HEK293 (cell line): ENCODE data around the gene NCOA3.

Experiments used
- CTCF ChIA-PET: fragments of 350-600 bp; formaldehyde crosslinking; extraction: SDS; loops from one replicate; lab custom pipeline; 2021; ENCODE audit warnings: antibody characterized with exemption; lab: Yijun Ruan, JAX
- POLR2A ChIA-PET: fragments of 300-600 bp; formaldehyde crosslinking; extraction: SDS; loops from one replicate; lab custom pipeline; 2020; ENCODE audit warnings: antibody characterized with exemption, inconsistent platforms; lab: Yijun Ruan, JAX
- H3K27ac ChIP-seq: fragments of 200-500 bp; sonication (Bioruptor generic); 2 replicates; pipeline ENCODE4 v1.5.1; 2014; ENCODE audit warnings: low read depth, low read length, control low read depth, inconsistent platforms; ENCODE audit errors: extremely low read depth
- H3K36me3 ChIP-seq, 2 experiments: fragments of 200-500 bp in 1 of 2; sonication (Bioruptor generic) in 1 of 2; 1 replicate in 1 of 2; 2 replicates in 1 of 2; pipeline ENCODE4 v1.5.1; 2014 to 2017; ENCODE audit warnings: inconsistent platforms in 2 of 2, low read length in 2 of 2; ENCODE audit not compliant: control insufficient read depth in 2 of 2, insufficient read depth in 1 of 2
- H3K4me1 ChIP-seq: fragments of 200-500 bp; sonication (Bioruptor generic); 2 replicates; pipeline ENCODE4 v1.5.1; 2014; ENCODE audit warnings: mild to moderate bottlenecking, low read length, inconsistent platforms; ENCODE audit not compliant: control insufficient read depth, insufficient read depth
- H3K4me3 ChIP-seq: 2 replicates; pipeline ENCODE4 v1.5.1; 2011; ENCODE audit warnings: low read depth, mild to moderate bottlenecking, control low read depth, low read length, moderate library complexity
- H3K9me3 ChIP-seq: fragments of 200-500 bp; sonication (Bioruptor generic); 2 replicates; pipeline ENCODE4 v1.5.1; 2014; ENCODE audit warnings: low read depth, low read length, inconsistent platforms; ENCODE audit not compliant: control insufficient read depth, insufficient read depth
- CTCF ChIP-seq: fragments of 450-650 bp; formaldehyde crosslinking; IDR thresholded peaks from 2 replicates; pipeline ENCODE4 v1.5.1; 2016; ENCODE audit warnings: missing biosample characterization, missing genetic modification characterization
- ELK4 ChIP-seq: IDR thresholded peaks from 2 replicates; pipeline ENCODE4 v1.6.1; 2011; ENCODE audit warnings: mild to moderate bottlenecking, low read depth, low read length, borderline replicate concordance
- GLIS2 ChIP-seq: fragments of 450-650 bp; formaldehyde crosslinking; IDR thresholded peaks from 2 replicates; pipeline ENCODE4 v1.5.1; 2016; ENCODE audit warnings: missing biosample characterization, missing genetic modification characterization
- HOXA7 ChIP-seq: sonication (generic); formaldehyde crosslinking; IDR thresholded peaks from 2 replicates; pipeline ENCODE4 v1.8.1; 2022; ENCODE audit warnings: missing genetic modification reagents, borderline replicate concordance
- MEIS1 ChIP-seq: sonication (generic); formaldehyde crosslinking; IDR thresholded peaks from 2 replicates; pipeline ENCODE4 v1.8.1; 2022; ENCODE audit warnings: missing genetic modification reagents, mild to moderate bottlenecking, borderline replicate concordance
- ZBTB10 ChIP-seq: fragments of 450-650 bp; formaldehyde crosslinking; IDR thresholded peaks from 2 replicates; pipeline ENCODE4 v1.5.1; 2016; ENCODE audit warnings: missing biosample characterization, missing genetic modification characterization
- ZBTB48 ChIP-seq: fragments of 450-650 bp; formaldehyde crosslinking; IDR thresholded peaks from 2 replicates; pipeline ENCODE4 v1.5.1; 2016; ENCODE audit warnings: missing biosample characterization, missing genetic modification characterization
- ZNF114 ChIP-seq: fragments of 450-650 bp; formaldehyde crosslinking; IDR thresholded peaks from 2 replicates; pipeline ENCODE4 v1.5.0; 2017; ENCODE audit warnings: missing biosample characterization, missing genetic modification characterization
- ZNF19 ChIP-seq: fragments of 450-650 bp; formaldehyde crosslinking; IDR thresholded peaks from 2 replicates; pipeline ENCODE4; 2016; ENCODE audit warnings: missing biosample characterization, missing genetic modification characterization, low read depth
- ZNF324 ChIP-seq: fragments of 450-650 bp; formaldehyde crosslinking; IDR thresholded peaks from 2 replicates; pipeline ENCODE4 v1.5.1; 2016; ENCODE audit warnings: missing biosample characterization, missing genetic modification characterization
- ZNF335 ChIP-seq: fragments of 450-650 bp; formaldehyde crosslinking; conservative IDR thresholded peaks from 2 replicates; pipeline ENCODE4 v1.5.1; 2016; ENCODE audit warnings: missing biosample characterization, missing genetic modification characterization
- ZNF341 ChIP-seq: fragments of 450-650 bp; formaldehyde crosslinking; IDR thresholded peaks from 2 replicates; pipeline ENCODE4; 2016; ENCODE audit warnings: low read depth, missing biosample characterization, missing genetic modification characterization
- ZNF37A ChIP-seq: fragments of 450-650 bp; IDR thresholded peaks from 2 replicates; pipeline ENCODE4 v1.5.1; 2018; ENCODE audit warnings: missing biosample characterization, missing genetic modification characterization
- ZNF391 ChIP-seq: fragments of 450-650 bp; formaldehyde crosslinking; IDR thresholded peaks from 2 replicates; pipeline ENCODE4 v1.5.1; 2016; ENCODE audit warnings: low read depth, missing biosample characterization, missing genetic modification characterization, borderline replicate concordance
- ZNF530 ChIP-seq: fragments of 450-650 bp; formaldehyde crosslinking; IDR thresholded peaks from 2 replicates; pipeline ENCODE4 v1.5.1; 2016; ENCODE audit warnings: low read depth, missing biosample characterization, missing genetic modification characterization
- ZNF560 ChIP-seq: fragments of 450-650 bp; formaldehyde crosslinking; IDR thresholded peaks from 2 replicates; pipeline ENCODE4 v1.5.1; 2017; ENCODE audit warnings: missing biosample characterization, missing genetic modification characterization, borderline replicate concordance
- ZNF658 ChIP-seq: fragments of 450-650 bp; formaldehyde crosslinking; IDR thresholded peaks from 2 replicates; pipeline ENCODE4; 2016; ENCODE audit warnings: missing biosample characterization, missing genetic modification characterization
- ZNF701 ChIP-seq: fragments of 450-650 bp; formaldehyde crosslinking; IDR thresholded peaks from 2 replicates; pipeline ENCODE4 v1.5.1; 2016; ENCODE audit warnings: missing biosample characterization, missing genetic modification characterization
- ZNF777 ChIP-seq: fragments of 450-650 bp; formaldehyde crosslinking; IDR thresholded peaks from 2 replicates; pipeline ENCODE4 v1.5.1; 2017; ENCODE audit warnings: missing biosample characterization, missing genetic modification characterization, borderline replicate concordance
- TF ChIP-seq, protein P1 (sequence below): fragments of 450-650 bp; formaldehyde crosslinking; IDR thresholded peaks from 2 replicates; pipeline ENCODE4 v1.5.1; 2016; ENCODE audit warnings: missing biosample characterization, missing genetic modification characterization
- TF ChIP-seq, protein P2 (sequence below): fragments of 450-650 bp; formaldehyde crosslinking; IDR thresholded peaks from 2 replicates; pipeline ENCODE4 v1.5.1; 2016; ENCODE audit warnings: missing biosample characterization, missing genetic modification characterization

Gene NCOA3

GRCh38 chr20:47500554-47500953 is 1.1 kb upstream of the NCOA3 start (continued):
- TF ChIP-seq ELK4: no peak

DNA sequence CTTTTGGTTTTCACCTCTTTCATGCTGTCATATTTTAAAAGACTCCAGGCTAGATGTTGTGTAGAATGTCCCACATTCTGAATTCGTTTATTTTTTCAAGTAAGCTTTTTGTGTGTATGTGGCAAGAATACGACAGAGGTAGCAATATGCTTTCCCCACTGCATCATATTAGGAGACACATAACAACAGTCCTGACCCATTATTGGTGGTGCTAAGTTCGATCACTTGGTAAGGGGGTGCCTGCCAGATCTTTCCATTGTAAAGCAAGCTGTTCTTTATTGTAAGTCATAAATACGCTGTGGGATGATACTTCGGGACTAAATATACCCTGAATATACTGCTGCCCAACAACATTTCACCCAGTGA is 588 bp upstream of the NCOA3 start:
- peak overlapping the region; percentile 54; the same call in 1 of the 2 replicates for H3K27ac ChIP-seq

DNA sequence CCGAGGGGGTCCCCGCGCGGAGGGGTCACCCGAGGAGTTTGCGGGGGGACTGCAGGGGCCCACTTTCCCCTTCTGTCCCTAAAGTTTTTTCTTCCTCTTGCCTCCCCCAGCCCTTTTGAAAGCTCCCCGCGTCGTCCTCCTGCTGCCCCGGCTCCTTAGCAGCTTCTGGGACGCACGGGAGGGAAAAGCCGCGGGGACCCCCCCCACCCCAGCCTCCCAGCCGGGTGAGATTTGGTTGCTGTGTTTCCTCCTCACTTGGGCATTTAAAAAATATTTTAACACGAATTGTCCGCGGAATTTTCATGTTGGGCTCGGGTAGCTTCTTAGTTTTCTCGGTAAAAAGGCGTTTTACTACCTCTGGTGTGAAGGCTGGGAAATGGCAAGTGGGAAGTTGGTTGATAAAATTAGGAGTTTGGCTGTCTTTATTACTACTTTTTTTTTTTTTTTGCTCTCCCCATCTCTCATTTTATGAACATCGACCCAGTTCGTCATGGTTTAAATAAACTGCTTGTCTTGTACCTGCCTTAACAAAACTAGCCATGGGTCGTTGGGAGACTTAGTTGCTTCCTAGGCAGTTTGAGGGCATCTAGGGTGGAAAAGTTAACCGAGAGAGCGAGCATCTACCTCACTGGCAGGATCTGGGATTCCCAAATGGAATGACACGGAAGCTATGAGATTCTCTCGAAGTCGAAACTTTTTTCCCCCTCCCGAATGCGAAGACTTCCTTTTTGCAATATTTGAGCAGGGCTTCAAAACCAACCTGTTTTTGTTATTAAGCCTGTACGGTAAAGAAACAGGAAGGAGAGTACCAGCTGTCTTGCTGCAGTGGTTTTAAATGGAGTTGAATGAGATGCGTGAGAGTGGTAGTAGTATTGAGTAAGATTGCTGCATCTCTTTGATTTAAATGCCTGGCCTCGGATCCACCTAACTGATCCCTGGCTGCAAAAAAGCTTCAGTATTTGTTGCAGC is 868 bp downstream of the NCOA3 start:
- H3K4me1 ChIP-seq: peaks cover 8% of the 10 kb centered on the region
- peak overlapping the region; percentile 97 for H3K4me3 ChIP-seq
- no peaks in the 10 kb centered on the region for H3K36me3 ChIP-seq
- ChIA-PET POLR2A (interaction anchor here (0.5 to 2.7 kb wide), 22 partner anchors 10 to 453 kb away, joined by 3 to 27 read pairs (median 4); partner anchors contain the start of gene ZMYND8), CTCF (interaction anchor here (0.6 to 2.9 kb wide), 10 partner anchors 9 to 1118 kb away, joined by 3 to 9 read pairs (median 3); no protein-coding TSS in a partner anchor)
- peak overlapping the region; percentile 90 for H3K27ac ChIP-seq
- no peaks in the 10 kb centered on the region for H3K9me3 ChIP-seq
- TF ChIP-seq ZNF658 (tag by site-specific recombination) (no peak), ZNF335 (tag by site-specific recombination) (peak; percentile 62), ZNF391 (tag by site-specific recombination) (no peak), ZNF530 (no peak), ZNF560 (no peak), GLIS2 (peak; percentile 52), ZBTB10 (tag by site-specific recombination) (0 out of 2 replicates have a peak, but pooled peaks have one; percentile 47), ZNF777 (0 out of 2 replicates have a peak, but pooled peaks have one; percentile 15), CTCF (tag by site-specific recombination) (no peak), ZBTB48 (tag by site-specific recombination) (no peak), ZNF341 (tag by site-specific recombination) (no peak), MEIS1 (CRISPR knock-in tag) (no peak)
- TF ChIP-seq, protein P1, sequence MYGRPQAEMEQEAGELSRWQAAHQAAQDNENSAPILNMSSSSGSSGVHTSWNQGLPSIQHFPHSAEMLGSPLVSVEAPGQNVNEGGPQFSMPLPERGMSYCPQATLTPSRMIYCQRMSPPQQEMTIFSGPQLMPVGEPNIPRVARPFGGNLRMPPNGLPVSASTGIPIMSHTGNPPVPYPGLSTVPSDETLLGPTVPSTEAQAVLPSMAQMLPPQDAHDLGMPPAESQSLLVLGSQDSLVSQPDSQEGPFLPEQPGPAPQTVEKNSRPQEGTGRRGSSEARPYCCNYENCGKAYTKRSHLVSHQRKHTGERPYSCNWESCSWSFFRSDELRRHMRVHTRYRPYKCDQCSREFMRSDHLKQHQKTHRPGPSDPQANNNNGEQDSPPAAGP (tag by site-specific recombination): no peak
- TF ChIP-seq, protein P2, sequence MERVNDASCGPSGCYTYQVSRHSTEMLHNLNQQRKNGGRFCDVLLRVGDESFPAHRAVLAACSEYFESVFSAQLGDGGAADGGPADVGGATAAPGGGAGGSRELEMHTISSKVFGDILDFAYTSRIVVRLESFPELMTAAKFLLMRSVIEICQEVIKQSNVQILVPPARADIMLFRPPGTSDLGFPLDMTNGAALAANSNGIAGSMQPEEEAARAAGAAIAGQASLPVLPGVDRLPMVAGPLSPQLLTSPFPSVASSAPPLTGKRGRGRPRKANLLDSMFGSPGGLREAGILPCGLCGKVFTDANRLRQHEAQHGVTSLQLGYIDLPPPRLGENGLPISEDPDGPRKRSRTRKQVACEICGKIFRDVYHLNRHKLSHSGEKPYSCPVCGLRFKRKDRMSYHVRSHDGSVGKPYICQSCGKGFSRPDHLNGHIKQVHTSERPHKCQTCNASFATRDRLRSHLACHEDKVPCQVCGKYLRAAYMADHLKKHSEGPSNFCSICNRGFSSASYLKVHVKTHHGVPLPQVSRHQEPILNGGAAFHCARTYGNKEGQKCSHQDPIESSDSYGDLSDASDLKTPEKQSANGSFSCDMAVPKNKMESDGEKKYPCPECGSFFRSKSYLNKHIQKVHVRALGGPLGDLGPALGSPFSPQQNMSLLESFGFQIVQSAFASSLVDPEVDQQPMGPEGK (tag by site-specific recombination): 0 out of 2 replicates have a peak, but pooled peaks have one; percentile 67

More for the DNA sequence above, 588 bp upstream of the NCOA3 start:
- Histone ChIP-seq H3K4me3 (peak overlapping the region; percentile 97), H3K9me3 (no peaks in the 10 kb centered on the region), H3K36me3 (no peaks in the 10 kb centered on the region), H3K4me1 (peaks cover 2% of the 10 kb centered on the region)
- TF ChIP-seq ZNF391 (tag by site-specific recombination) (no peak), ZNF114 (tag by site-specific recombination) (no peak), ZNF701 (tag by site-specific recombination) (no peak), ZNF324 (tag by site-specific recombination) (no peak), HOXA7 (no peak), ZNF19 (no peak), ZNF37A (tag by site-specific recombination) (no peak)
- ChIA-PET CTCF (interaction anchor here (1.2 to 2.9 kb wide), 3 partner anchors 117 to 228 kb away, joined by 4 to 9 read pairs (median 8); no protein-coding TSS in a partner anchor), POLR2A (interaction anchor here (0.5 to 2.7 kb wide), 19 partner anchors 8 to 1549 kb away, joined by 3 to 27 read pairs (median 4); partner anchors contain the start of gene ZMYND8)
